A673 (cell line): Measurements from ENCODE around the gene MRFAP1.

ENCODE experiments used
- CTCF ChIP-seq: fragments of 300-800, 200-600 bp; sonication (generic); conservative IDR thresholded peaks from 2 replicates; pipeline ENCODE4 v1.5.1; 2017; ENCODE audit warnings: low read depth, mild to moderate bottlenecking, antibody characterized with exemption, low read length, moderate library complexity, mixed read lengths
- EZH2 ChIP-seq: fragments of 200-600 bp; sonication (generic); IDR thresholded peaks from 2 replicates; pipeline ENCODE4 v1.6.1; 2017; ENCODE audit warnings: borderline replicate concordance, low read depth, mild to moderate bottlenecking, mixed read lengths, antibody characterized with exemption, low read length; ENCODE audit not compliant: poor library complexity, severe bottlenecking

GRCh38 chr4:6620891-6621555, 19.5 kb upstream of the MRFAP1 start:
- TF ChIP-seq CTCF (no peak), EZH2 (no peak)
